Effector CD8-positive, alpha-beta T cell (primary cell): ENCODE results near the gene OTULIN.

ENCODE experiments used
- DNase-seq: peaks from one replicate; lab custom pipeline; 2025; lab: John Stamatoyannopoulos, UW
- total RNA-seq, 4 experiments: gene quantifications; one replicate each; lab custom pipeline; 2026; lab: John Stamatoyannopoulos, UW

Gene OTULIN
- total RNA-seq: 147 to 180 (median 160) reads per million in 4 experiments

DNA sequence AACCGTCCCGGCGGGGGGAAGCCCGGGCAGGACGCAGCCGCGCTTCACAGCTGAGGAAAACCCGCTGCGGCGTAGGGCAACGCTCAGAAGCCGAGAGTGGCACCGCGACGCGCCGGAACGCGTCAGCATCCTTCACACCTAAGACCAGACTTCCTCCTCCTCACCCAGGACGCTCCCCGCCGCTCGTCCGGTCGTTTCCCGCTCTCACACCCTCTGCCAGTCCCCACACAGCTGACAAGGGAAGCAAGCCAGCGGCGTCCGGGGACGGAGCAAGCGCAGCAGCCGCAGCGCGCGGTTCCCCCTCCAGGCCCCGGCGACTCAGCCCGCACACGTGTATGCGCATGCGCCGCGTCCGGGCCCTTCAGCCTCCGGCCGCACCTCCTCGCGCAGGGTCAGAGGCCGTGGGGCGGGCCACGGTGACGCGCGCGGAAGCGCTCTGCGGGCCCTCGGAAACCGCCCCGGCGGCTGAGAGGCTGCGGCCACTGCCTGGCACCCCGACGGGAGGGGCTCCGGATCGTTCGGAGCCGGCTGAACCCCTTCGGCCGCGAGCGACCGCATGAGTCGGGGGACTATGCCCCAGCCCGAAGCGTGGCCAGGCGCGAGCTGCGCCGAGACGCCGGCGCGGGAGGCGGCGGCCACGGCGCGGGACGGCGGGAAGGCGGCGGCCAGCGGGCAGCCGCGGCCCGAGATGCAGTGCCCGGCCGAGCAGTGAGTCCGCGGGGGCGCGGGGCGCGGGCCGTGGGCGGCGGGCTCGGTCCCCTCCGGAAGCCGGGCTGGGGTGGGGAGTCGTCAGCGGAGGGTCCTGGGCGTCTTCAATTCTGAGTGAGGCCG is at the start of gene OTULIN:
TSS of gene OTULIN (plus strand) at position 449 of the 831 bp plus-strand sequence. CDS start at position 557, 108 bp downstream.
- peak; percentile 66 for DNase-seq

GRCh38 chr5:14615365-14615764 is 49.2 kb upstream of the OTULIN start:
- no peak for DNase-seq

- DNase-seq: no peak
Observed at GRCh38 chr5:14617441-14617840, 47.1 kb upstream of the OTULIN start.

- no peak for DNase-seq
Observed at GRCh38 chr5:14627270-14627669, 37.2 kb upstream of the OTULIN start.

DNA sequence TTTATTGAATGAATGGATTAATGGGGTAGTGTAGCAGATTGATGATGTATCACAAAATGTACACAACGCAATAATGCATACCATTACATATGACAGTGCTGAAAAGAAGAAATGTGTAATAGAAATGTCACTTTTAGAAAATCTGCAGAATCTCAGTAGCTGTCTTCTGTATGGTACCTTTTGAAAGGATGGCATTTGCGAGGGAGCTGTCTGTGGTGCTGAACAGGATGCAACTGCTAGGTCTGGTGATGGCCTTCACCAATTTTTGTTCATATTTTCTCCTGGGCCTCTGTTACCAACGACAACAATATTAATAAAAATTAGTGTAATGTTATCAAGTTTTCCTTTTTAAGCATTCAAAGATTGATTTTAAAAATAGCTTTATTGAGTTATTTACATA is 36.2 kb upstream of the OTULIN start:
- peak; percentile 3 for DNase-seq

DNA sequence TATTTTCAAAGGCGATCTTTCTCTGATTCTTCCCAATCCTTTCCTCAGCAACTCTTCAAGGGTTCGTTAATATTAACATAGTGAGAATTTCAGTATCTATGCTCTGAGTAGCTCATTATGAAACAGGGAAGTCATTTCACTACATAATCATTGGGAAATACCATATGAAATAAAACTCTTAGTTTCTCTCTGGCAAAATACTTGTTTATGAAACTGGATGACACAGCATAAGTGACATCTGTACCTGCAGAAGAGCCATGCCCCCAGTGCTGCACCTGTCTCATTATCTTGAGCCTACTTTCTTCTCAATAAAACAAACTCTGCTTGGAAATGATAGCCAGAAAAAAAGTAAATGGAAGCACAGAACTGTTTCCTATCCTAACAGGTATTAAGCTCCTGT is 33.8 kb upstream of the OTULIN start:
- no peak for DNase-seq

- no peak for DNase-seq
Observed at GRCh38 chr5:14635656-14636055, 28.9 kb upstream of the OTULIN start.

GRCh38 chr5:14640765-14641164 is 23.8 kb upstream of the OTULIN start:
- DNase-seq: no peak

DNA sequence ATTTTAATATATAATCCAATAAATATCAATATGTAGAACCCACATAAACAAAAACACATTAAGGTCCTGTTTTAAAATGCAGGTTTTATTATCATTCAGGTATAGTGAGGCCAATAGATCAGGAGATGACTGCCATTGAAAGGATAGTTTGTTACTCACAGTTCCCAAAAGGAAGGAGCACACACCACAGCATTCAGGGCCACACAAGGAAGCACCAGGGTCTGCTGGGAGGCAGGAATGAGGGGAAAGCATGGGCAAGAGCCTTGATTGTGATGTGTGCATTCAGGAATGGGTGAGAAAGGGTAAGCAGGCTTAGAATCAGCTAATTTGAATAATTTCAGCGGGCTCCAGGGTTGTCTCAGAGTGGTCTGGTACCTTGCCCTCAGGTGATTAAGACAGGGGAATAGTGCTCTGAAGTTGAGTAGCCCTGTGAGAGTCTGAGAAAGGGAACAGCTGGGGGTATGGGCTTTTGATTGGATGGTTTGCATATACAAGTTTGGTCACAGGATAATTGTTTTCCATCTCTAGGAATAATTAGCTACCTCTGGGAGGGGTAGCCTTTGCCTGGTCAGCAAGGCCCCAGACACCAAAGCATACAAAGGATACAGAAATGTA is 19.8 kb upstream of the OTULIN start:
- no peak for DNase-seq

GRCh38 chr5:14650052-14650451 is 14.5 kb upstream of the OTULIN start:
- DNase-seq: no peak

- no peak for DNase-seq
Observed at GRCh38 chr5:14655146-14655741, 9.3 kb upstream of the OTULIN start.

DNA sequence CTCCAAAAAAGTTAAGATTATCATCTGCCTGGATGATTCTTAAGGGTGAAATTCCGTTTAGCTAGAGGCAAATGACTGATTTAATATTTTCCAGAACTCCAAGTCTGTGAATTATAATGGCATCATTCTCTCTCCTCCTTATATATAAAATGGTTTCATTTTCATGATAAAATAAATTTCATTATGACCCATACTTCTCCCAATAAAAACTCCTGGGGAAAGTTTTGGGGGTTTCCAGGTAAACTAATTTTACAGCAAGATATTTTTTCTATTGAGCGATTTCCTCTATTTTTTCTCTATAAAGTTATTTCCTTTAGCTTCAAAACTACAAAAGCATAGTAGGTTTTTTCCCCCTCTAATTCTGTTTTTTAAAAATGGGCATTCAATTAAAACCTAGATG is 7.6 kb upstream of the OTULIN start:
- DNase-seq: no peak

DNA sequence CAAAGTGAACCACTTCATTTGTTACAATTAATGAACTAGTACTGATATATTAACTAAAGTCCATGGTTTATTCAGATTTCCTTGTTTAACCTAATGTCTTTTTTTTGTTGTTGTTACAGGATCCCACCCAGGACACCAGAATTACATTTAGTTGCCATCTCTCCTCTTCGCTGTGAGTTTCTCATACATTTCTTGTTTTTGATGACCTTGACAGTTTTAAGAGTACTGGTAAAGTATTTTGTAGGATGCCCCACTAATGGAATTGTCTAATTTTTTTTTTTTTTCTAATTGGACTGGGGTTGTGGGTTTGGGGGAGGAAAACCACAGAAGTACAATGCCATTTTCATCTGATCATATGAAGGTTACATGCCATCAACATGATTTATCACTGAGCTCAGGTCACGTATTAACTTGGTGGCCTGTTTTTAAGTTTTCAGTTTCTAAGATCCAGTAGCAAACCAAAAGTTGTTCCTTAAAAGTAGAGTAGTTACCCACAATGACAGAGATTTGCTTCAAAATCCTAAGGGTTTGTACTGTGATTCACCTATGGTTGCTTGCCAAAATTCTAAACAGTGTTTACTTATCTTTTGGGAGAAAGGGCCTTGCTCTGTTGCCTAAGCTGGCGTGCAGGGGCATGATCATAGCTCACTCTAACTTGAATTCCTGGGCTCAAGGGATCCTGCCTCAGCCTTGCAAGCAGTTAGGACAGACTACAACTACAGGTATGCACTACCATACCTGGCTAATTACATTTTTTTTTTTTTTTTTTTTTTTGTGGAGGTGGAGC is 4.5 kb upstream of the OTULIN start:
- no peak for DNase-seq

DNA sequence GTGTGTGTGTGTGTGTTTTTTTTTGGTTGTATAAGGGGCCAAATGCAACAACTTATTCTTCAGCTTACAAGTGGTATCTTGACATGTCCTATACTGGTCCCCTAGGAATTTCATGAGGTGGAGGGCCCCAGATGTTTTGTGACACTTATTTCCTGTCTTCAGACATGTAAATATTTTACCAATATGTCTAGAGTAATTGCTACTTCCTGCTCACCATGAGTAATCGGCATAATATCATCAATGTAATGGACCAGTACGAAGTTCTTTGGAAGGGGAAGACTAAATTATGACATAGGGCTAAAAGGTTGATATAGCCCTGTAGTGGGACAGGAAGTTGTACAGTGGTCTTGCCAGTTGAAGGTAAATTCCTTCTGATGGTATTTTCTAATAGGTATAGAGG is 3.7 kb upstream of the OTULIN start:
- DNase-seq: no peak

- DNase-seq: no peak
Observed at GRCh38 chr5:14662721-14663260, 1.7 kb upstream of the OTULIN start.

GRCh38 chr5:14663734-14664269 is 716 bp upstream of the OTULIN start:
- DNase-seq: no peak

- peak; percentile 19 for DNase-seq
Observed at GRCh38 chr5:14665101-14665822, 744 bp downstream of the OTULIN start.

- DNase-seq: peak; percentile 1
Observed at GRCh38 chr5:14665949-14666348, 1.4 kb downstream of the OTULIN start.

DNA sequence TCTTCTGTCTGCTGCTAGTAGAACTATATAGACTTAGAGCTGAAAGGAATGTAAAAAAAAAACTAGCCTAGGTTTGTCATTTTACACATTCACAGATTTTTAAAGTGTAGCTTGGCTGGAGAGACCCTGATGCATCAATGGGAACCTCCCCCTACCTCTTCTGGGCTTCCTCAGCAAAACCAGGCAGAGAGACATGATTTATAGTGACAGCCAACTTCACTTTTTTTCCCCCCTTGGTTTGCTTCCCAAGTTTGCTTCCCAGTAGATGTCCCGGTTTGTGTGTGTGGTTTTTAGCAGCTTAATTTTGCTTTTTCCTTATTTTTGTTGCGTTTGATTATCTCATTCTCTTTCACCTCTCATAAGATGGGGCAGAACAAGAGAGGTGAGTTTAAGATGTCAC is 1.8 kb downstream of the OTULIN start:
- no peak for DNase-seq

DNA sequence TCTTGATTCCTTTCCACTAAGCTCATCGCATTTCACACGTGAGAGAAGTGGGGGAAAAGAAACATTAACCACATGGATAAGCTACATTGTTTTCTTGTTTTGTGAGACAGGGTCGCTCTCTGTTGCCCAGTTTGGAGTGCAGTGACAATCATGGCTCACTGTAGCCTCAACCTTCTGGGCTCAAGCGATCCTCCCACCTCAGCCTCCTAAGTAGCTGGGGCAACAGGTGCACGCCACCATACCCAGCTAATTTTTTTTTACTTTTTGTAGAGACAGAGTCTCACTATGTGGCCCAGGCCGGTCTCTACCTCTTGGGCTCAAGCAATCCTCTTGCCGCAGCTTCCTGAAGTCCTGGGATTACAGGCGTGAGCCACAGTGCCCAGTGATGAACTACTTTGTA is 2.8 kb downstream of the OTULIN start:
- DNase-seq: no peak

DNA sequence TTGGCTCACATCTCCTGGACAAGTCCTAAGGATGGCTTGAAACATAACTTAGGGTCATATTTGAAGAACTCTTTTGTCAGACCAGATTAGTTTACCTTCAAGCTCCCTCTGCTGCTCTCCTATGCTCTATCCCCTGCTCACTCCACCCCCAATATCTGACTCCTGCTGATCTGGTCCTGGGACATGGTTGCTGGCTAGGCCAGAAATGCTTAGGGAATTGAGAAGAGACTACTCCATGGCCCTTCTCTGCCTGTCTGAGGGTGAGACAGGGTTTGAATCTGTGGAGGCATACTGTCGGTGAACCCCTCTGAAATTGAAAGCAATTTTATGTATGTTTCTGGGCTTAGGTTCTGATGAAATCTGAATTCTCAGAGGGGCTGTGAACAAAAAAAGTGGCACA is 3.3 kb downstream of the OTULIN start:
- no peak for DNase-seq
